ENCODE measurements around the gene SLC7A4.

SLC7A4 gene

GRCh38 chr22:20997536-20998257, 34.7 kb downstream of the SLC7A4 start:
- no peak for DNase-seq

- no peak for DNase-seq
These were observed 35.5 kb downstream of the SLC7A4 start for GRCh38 chr22:20996598-20997535.

GRCh38 chr22:20996031-20996410, 36.3 kb downstream of the SLC7A4 start:
- DNase-seq: no peak

GRCh38 chr22:20995329-20996030, 36.9 kb downstream of the SLC7A4 start:
- DNase-seq: no peak

- no peak for DNase-seq
These were observed 37.5 kb downstream of the SLC7A4 start for GRCh38 chr22:20994902-20995241.

GRCh38 chr22:20994128-20994901, 38.0 kb downstream of the SLC7A4 start:
- no peak for DNase-seq

GRCh38 chr22:20993304-20994127, 38.8 kb downstream of the SLC7A4 start:
- no peak for DNase-seq

GRCh38 chr22:20992456-20993303, 39.7 kb downstream of the SLC7A4 start:
- DNase-seq: no peak

- no peak for DNase-seq
These were observed 40.3 kb downstream of the SLC7A4 start for GRCh38 chr22:20992056-20992442.

GRCh38 chr22:20991252-20992055, 40.9 kb downstream of the SLC7A4 start:
- DNase-seq: no peak

- DNase-seq: no peak
These were observed 41.9 kb downstream of the SLC7A4 start for GRCh38 chr22:20990184-20991180.

- no peak for DNase-seq
These were observed 42.8 kb downstream of the SLC7A4 start for GRCh38 chr22:20989323-20990138.

- DNase-seq: no peak
These were observed 43.6 kb downstream of the SLC7A4 start for GRCh38 chr22:20988573-20989322.

GRCh38 chr22:20987375-20987774, 45.0 kb downstream of the SLC7A4 start:
- no peak for DNase-seq

GRCh38 chr22:20986365-20986764, 46.0 kb downstream of the SLC7A4 start:
- no peak for DNase-seq

- no peak for DNase-seq
These were observed 46.6 kb downstream of the SLC7A4 start for GRCh38 chr22:20985720-20986119.

Measured in activated naive CD4-positive, alpha-beta T cell (primary cell).